HTERT RPE-1 (cell line): ENCODE measurements around the gene RASEF.

ENCODE experiments used
- in situ Hi-C: fragments of 300-500 bp; cut with MboI; formaldehyde crosslinking; loops from 4 replicates; pipeline ENCODE4 v1.14.3; 2020; ENCODE audit warnings: low sequenced_read_pairs

Gene RASEF

DNA sequence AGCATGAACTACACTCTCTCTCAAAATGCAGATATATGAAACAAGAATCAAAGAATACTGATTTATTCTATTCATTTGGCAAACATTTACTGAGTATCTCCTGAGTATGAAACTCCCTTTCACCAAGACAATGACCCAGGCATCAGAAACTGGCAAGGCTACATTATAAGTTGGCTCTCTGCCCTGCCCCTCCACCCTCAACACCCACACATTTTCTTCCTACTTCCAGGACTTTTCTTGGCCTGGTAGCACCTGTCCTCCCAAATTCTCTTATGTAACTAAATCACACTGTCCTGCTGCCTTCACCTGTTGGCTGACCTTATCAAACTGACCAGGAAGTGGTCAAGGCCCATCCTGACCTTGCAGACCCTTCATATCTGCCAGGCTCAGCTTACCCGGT lies 3.5 kb downstream of the RASEF start:
- in situ Hi-C loops = no loop called here

DNA sequence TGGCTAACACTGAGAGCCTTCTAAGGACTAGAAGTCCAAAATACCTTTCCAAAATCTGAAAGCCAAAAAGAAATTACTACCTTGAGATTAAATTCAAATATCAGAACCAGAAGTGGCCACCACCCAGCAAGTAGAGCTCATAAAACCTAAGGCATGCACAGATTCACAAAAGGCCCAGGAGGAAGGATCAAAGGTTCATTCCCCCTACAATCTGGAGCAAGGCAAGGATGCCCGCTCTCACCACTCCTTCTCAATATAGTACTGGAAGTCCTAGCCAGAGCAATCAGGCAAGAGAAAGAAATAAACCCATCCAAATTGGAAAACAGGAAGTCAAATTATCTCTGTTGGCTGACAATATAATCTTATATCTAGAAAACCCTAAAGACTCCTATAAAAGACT lies 6.0 kb downstream of the RASEF start:
- in situ Hi-C loops = no loop called here

DNA sequence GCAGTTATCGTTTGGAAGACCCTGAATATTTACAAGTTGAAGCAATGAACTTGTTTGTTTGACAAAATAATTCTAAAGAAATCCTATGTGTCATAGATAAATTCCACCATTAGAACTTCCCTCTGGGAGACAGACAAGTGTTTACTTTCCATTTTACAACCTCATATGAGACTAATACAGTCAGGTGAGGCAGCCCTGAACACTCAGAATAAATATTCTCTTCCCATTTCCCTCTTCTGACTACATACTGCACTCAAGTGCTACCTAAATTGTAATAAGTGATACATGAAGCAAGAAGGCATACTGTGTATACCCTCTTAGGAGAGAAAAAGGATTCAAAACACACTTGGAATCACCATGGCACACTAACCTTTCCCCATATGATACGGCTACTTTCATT lies 6.8 kb downstream of the RASEF start:
- in situ Hi-C loops = no loop called here

DNA sequence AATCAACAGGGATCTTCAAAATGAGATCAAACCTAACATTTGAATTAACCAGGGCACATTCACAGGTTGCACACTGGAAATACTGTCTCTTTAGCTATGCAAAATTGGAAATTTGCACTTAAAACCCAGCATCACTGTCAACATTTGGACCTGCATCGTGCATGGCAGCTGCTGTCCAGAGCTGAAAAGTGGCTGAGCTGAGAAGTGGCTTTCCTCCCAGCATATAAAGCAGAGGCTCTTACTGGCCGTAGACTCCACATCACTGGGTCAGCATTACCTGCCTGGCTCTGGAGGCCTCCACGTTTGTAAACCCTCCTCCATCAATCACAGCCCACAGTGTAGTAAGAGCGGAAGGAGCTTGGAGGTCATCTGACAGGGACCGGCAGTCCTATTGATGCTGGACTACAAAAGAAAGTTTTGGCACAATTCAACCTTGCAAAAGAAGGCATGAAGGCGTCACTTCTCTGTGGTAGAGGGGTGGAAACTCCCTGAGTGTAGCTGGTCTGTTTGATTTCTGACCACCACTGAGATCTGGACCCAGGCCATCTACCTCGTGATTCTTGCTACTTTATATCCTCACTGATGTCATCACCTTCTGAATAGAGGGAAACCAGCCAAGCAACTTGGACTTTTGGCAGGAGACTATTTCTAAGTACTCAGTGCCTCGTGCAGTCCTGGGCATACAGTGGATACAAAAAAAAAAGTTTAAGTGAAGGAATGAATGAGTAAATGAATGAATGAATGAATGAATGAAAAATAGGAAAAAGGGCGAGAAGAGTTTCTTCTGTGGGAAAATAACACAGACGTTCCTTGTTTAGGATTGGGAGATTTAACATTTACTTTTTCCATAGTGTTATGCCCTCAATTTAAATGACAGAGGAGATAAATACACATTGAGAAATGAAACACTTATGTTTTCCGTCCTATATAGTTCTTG lies 14.8 kb downstream of the RASEF start:
- in situ Hi-C loops = no loop called here

DNA sequence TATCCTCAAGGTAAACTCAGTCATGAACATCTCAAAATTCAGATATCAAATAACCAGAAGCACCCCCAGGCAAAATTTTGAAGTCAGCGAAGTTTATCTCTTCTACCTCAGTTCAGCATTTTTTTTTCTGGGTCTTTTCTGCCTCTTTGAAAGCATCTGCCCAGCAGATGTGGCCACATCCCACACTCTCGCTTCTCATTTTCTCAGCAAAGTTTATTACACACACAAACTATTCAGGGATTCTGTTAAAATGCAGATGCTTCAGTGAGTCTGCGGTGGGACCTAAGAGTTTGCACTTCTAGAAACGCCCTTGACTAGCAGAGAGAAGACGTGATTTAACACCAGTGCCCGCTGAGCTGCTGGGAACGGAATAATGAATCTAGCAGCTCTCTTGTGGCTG lies 19.3 kb downstream of the RASEF start:
- in situ Hi-C loops = no loop called here

DNA sequence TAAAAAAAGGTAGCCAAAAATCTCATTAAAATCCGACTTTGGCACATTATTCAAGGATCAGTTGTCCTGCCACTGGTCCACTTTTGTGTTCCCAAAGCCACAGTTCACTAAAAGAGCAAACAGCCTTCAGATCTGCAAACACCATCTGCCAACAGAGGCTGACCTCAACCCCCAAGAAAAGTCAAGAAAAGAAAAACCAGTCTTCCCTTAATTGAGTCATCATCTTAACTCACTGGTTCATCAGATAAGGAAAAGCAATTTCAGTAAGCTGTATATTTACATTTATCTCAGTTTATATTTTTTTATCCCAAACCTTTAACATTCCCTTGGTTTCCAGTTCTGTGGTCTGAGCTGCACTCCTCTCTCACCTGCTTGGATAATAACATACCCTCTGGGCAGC lies 21.2 kb downstream of the RASEF start:
- in situ Hi-C loops = no loop called here

DNA sequence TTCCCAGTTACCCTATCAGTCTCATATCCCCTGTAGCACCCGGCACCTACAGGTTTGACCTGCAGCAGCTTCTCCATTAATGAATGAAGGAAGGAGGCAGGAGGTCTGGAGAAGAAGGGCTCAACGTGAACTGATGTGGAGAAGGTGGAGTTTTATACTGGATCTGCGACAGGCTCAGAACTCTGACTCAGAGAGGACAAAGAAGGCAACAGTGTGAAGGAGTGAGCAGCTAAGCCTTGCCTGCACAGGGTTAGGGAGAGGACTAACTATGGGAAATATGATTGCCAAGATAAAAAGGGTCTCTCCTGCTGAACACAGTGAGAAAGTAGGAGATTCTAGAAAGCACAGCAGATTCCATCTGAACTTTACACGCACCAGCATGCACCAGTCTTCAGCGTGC lies 23.6 kb downstream of the RASEF start:
- in situ Hi-C loops = no loop called here

DNA sequence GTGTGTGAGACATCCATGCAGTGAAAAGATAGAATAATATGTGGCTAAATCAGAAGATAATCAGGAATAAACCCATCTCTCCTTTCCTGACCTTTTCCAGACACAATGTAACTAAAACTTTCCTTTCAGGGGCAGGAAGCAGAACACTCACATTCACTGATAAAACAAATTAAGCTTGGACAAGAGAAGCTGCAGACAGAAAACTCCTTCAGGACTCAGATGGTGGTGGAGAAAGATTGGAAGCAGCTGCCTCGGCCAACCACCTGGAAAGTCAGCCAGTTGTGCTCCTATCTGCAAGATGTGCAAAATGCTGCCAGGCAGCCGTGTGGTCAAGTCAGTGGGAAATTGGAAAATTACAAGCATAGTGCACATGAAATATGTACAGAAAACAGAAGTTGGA lies 26.9 kb downstream of the RASEF start:
- in situ Hi-C loops = no loop called here

DNA sequence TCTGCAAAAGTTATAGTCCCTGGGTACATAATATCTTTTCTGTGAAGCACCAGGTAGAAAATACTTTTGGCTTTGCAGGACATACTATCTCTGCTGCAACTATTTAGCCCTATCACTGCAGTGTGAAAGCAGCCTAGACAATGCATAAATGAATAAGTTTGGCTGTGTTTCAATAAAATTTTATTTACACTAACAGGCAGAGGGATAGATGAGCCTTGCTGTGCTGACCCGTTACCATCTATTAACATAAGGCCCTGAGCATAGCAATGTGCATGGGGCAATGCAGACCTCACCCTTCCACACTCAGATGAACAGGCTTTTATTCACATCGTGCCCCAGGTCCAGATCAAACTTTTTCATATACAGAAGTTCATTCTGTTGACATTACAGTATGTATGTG lies 27.8 kb downstream of the RASEF start:
- in situ Hi-C loops = no loop called here

DNA sequence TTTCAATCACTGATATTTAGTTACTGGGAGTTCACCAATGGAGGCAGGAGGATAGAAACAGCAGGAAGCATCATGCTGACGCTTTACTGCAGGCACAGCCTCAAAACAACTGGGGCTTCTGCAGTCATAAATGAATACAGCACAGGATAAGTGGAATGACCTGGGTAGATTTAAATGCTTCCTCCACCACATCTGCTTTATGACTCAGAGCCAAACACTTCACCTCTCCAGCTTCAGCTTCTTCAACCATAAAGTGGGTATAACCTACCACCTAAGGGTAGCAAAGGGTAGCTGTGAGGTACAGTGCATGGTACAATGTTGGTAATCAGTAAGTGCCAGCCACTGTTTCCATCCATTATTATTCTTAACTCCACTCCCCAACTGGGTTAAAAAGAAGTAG lies 28.4 kb downstream of the RASEF start:
- in situ Hi-C loops = no loop called here

DNA sequence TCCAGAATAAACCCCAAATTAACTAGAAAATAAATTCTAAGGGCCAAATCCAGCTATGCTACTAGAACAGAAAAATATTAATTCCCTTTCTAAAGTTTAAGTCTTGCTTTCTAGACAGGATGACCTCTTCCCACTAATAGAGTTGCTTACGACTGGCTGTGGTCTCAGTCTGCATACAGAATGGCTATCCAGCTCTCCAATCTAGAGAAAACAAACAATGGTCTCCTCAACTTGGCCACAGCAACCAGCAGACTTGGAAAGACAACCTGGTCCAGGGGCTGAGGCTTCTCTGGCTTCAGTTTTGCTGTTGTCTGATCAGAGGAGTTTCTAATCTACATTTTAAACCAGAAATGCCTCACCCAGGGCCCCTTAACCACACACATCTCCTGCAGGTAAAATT lies 28.9 kb downstream of the RASEF start:
- in situ Hi-C loops = no loop called here

DNA sequence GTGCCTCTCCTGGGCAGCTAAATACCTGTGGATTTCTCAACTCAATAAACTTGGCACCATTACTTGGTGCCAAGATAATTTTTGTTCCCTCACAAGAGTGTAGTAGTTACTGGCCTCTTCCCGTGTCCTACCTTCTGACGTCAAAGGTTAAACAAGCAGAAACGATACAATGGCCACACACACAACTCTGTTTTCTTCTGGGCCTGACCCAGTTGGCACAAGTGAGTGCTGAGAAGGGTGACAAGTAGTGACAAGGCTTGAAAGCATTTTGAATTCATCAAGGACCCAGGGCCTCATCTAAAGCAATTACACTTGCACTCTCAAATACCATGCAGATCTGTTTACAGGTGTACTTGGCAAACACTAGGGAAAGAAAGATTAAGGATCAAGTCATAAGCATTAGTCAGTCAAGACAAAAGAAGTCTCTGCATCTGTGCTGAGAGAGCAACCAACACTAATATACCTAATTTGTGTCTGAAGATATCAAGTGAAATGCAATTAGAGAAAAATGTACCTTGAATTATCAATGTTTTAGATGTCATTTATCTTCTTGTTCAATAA lies 30.8 kb downstream of the RASEF start:
- in situ Hi-C loops = no loop called here

DNA sequence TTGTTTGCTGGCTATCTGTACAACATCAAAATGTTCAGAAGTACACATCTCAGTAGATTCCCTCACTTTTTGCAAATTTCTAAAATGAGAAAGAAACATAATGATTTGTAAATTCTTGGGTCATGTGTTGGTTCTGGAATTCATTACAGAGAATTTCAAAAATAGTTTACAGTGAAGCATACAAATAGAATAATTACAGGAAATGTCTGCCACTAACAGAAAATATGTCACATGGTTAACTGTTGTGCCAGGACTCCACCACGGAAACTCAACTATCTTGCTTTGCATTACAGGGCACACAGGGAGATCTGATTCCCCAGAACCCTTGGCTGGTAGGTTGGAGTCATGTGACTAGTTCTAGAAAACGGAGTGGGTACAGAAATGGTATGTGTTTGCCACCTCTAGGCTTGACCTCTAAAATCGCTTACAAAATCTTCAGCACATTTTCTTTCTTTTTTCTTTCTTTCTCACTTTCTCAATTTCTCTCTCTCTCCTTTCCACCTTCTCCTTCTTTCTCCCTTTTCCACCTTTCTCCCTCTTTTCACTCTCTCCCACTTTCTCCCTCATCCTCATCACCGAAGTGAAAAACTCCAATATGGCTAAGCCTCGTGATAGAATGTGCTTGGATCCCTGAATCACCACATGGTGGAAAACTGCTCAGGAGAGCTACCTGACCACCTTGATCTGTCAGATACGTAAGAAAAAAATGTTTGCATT lies 32.4 kb downstream of the RASEF start:
- in situ Hi-C loops = no loop called here

DNA sequence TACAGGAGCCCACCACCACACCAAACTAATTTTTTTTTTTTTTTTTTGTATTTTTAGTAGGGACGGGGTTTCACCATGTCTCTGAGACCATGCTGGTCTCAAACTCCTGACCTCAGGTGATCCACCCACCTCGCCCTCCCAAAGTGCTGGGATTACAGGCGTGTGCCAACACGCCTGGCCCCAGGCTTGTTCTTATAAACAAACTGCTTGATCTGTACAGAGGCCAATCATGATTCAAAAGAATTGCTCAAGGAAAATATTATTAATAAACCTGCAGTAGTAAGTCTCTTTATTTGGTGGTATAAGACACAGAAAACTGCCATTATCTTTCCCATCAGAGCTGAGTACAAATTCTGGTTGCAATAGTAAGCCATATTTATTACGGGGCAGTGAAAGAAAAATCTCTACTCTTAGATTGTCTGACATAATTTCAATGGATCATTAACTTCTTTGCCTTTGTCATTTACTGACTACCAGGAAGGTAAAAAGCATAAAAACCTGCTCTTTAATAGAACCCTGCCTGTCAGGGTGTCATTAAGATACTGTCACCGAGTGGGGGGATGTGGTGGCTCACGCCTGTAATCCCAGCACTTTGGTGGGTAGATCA lies 33.3 kb downstream of the RASEF start:
- in situ Hi-C loops = no loop called here

DNA sequence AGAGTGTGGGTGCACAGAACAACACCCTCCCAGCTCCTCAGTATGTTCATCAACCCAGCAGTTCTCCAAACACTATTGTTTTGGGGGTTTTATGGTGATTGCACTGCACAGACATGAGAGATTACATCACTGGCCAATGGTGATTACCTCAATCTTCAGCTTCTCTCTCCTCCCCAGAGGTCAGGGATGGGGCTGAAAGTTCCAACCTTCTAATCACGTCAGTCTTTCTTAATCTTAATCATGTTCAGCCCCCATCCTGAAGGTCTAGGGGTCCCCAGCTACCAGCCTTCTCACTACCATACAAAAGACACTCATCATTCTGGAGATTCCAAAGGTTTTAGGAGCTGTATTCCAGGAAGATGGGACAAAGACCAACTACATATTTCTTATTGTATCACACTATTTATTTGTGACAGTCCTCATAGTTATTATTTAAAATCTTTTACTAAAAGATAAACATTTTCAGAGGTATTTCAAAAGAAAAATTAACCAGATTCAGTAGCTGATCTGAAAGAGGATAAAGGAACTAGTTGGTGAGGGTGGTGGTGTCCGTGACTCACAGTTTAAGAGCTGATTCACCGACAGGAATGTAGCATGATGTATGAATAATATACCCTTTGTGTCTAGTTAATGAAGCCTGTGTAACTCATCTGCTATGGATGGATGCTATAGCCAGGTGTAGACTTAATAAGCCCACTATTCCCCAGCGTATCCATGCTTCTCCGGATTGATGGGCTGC lies 35.6 kb downstream of the RASEF start:
- in situ Hi-C loops = no loop called here

DNA sequence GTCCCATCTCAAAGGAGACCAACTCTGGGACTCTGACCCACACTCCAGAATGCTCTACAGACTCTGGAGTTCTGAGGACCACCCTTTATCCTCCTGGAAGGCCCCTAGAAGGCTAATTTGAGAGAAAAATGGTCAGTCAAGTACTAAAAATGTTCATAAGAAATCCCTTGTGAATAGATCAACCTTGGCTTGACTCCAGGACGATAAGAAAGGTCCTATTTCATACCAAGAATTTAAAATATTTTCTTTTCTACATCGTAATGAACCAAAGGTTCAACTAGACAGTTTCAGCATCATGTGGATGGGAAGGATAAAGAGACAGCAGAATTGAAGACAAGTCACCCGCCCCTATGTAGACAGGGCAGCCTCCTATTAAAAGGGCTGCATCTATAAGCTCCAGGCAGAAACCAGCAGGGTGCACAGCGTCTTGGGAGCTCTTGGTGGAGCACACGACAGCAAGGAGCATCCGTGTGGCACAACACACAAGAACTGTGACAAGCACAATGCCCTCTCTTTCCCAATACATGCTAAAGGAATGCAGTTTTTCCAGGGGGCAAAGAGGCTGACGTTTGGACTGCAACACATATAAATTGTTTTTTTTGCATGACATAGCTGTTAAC lies 38.3 kb downstream of the RASEF start:
- in situ Hi-C loops = no loop called here

DNA sequence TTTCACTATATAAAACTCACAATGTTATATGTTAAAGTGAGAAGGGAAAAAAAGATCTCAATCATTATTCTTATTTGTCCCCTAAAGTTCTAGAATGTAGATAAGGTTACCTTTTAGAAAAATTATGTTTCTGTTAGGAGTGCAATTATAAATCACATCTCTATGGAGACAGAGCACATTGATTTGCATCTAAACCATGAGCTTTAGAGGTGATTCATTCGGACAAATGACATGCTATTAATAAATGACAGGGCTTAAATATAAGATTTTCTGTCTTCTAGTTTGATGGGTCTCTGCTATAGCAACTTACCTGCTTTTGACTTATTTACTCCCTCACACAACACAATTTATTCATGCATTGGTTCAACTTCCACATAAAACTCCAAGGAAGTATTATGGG lies 39.8 kb downstream of the RASEF start:
- in situ Hi-C loops = no loop called here

DNA sequence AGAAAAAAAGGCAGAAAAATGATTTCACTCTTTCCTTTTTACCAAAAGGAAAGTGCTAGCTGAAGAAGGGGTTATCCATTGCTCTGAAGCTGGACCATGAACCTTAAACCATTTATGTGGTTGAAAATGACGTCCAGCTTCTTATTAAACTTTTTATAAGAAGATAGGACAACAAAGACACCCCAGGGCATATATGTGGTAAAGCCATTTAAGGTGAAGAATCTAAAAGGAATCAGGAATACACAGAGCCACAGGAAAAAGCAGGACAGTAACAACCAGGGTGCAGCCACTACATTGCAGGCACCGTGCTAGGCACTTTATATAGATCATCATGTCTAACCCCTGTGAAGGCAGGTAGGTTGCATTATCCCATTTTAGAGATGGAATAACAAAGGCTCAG lies 42.1 kb downstream of the RASEF start:
- in situ Hi-C loops = no loop called here

DNA sequence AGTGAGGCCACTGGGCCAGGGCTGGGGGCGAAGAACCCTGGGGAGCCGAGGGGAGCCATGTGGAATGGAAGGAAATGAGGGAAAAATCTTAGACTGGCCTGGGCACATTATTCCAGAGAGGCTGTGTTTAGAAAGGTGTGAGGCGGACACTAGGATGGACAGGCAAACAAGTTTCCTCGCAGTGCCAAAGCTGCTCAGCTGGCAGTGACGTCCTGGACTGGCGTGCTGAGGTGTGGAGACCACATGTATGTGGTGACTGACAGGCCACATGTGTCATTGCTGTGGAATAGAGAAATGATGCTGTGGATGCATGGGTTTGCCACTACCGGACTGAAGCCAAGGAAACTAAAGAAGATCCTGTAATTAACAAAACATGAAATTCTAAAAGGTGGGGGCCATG lies 42.6 kb downstream of the RASEF start:
- in situ Hi-C loops = no loop called here

DNA sequence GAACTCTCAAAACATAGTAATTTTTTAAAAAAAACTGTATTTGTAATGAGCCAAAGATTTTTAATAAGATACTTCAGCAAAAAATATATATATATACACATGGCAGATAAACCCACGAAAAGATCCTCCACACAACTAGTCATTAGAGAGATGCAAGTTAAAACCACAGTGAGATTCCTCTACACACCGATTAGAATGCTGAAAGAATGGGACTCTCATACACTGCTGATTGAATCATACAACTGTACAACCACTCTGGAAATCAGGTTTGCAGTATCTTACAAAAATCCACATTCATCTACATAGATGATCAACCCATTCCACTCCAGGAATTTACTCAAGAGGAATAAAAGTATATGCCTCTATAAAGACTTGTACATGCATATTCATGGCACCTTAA lies 43.7 kb downstream of the RASEF start:
- in situ Hi-C loops = no loop called here

DNA sequence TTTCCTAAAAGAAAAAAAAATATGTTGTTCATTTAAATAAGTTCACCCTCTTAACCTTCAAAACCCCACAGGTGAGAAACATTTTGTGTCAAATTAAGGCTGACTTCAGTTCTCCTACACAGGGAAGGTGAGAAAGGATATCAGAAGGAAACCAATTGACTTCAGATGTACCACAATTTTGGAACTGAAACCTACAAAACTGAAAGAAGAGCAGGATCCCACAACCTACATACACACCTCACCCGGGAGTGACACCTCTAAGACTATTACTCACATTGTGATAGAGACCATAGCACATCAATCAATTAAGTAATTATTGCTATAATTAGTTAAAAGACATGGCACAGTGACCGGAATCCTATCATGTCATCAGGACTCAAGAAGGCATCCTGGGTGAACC lies 47.0 kb downstream of the RASEF start:
- in situ Hi-C loops = no loop called here
